HG03066 (cell line): ENCODE data around the gene MYO7A.

Experiments used
- ATAC-seq: cut with Tn5 transposase; IDR thresholded peaks from one replicate; pipeline ENCODE4 v1.9.1; 2021; ENCODE audit warnings: low read depth; ENCODE audit not compliant: unreplicated experiment

Gene MYO7A

GRCh38 chr11:77180346-77180745 lies 52.3 kb downstream of the MYO7A start:
- no peak for ATAC-seq

DNA sequence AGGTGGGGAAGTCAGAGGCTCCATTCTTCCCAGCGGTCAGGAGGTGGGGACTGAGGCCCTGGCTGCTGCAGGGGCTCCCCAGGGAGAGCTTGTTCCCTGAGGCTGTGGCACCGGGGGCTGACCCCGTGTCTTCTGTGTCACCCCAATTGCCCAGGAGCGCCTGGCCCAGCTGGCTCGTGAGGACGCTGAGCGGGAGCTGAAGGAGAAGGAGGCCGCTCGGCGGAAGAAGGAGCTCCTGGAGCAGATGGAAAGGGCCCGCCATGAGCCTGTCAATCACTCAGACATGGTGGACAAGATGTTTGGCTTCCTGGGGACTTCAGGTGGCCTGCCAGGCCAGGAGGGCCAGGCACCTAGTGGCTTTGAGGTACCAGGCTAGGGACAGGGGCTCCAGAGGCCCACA lies 53.2 kb downstream of the MYO7A start:
- no peak for ATAC-seq

- ATAC-seq: no peak
These were observed 53.9 kb downstream of the MYO7A start for GRCh38 chr11:77181799-77182541.

DNA sequence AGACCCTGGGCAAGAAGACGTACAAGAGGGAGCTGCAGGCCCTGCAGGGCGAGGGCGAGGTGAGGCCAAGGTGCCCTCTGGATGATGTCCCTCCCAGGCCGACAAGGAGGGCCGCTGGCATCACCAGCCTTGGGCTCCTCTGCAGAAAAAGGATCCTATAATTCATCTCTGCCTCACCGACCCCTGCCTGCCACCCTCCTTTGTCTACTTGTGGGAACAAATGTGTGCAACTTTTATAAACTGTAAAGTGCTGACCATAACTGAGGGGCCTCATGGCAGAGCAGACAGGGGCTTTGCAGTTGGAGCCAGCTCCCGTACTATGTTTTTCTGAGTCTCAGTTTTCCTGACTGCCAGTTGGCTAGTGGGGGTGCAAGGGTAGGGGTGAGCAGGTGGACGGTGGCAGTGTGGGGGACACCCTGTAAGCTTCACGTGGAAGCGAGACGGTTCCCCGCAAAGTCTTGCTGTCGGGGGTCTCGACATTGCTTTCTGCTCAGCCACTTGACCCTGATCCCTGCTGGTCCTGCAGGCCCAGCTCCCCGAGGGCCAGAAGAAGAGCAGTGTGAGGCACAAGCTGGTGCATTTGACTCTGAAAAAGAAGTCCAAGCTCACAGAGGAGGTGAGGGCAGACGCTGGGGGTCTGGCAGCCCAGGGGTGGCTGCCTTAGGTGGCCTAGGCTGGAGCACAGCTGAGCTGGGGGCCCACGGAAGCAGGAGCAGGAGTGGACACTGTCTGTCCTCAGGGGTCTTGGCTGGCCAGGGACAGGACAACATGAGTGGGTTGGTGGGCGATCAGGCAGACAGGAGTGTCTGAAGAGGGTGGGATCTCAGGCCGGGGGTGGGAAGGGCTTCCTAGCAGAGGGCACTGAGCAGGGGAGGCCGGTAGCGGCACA lies 54.7 kb downstream of the MYO7A start:
- no peak for ATAC-seq

DNA sequence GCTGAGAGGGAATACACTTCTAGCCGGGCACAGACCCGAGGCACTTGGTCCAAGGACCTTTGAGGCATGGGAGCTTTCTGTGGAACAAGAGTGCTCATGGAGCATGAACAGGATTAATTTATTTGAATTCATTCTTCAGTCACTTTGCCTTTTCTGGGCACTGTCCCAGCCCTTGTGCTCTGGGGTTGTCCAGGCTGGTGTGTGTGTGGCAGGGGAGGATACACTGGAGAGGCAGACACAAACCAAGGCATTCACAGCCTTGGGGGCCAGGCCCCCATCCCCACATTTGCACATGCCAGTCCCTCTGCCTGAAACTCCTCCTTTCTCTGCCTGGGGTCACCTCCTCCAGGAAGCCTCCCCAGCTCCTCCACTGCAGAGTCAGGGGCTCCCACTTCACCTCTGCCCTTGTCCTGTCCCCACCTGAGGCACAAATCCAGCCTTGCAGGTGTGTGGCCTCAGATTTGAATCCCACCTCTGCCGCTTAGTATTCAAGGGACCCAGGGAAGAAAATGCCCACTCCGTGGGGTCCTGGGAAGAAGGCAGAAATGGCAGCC lies 55.5 kb downstream of the MYO7A start:
- no peak for ATAC-seq

- no peak for ATAC-seq
These were observed 56.3 kb downstream of the MYO7A start for GRCh38 chr11:77184136-77184860.

DNA sequence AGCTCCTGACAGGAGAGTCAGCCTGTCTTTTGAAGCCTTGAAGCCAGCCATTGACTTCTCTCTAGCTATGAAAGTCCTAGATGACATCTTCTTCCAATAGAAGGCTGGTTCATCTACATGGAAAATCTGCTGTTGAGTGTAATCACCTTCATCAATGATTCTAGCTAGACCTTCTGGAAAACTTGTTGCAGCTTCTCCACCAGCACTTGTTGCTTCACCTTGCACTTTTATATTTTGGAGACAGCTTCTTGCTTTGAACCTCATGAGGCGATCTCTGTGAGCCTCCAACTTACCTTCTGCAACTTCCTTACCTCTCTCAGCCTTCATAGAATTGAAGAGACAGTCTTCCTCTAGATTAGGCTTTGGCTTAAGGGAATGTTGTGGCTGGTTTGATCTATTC lies 58.3 kb downstream of the MYO7A start:
- ATAC-seq: no peak

- no peak for ATAC-seq
These were observed 59.2 kb downstream of the MYO7A start for GRCh38 chr11:77187111-77187750.

- ATAC-seq: no peak
These were observed 60.0 kb downstream of the MYO7A start for GRCh38 chr11:77187776-77188632.

- no peak for ATAC-seq
These were observed 60.8 kb downstream of the MYO7A start for GRCh38 chr11:77188633-77189491.

- ATAC-seq: no peak
These were observed 61.7 kb downstream of the MYO7A start for GRCh38 chr11:77189588-77190210.

DNA sequence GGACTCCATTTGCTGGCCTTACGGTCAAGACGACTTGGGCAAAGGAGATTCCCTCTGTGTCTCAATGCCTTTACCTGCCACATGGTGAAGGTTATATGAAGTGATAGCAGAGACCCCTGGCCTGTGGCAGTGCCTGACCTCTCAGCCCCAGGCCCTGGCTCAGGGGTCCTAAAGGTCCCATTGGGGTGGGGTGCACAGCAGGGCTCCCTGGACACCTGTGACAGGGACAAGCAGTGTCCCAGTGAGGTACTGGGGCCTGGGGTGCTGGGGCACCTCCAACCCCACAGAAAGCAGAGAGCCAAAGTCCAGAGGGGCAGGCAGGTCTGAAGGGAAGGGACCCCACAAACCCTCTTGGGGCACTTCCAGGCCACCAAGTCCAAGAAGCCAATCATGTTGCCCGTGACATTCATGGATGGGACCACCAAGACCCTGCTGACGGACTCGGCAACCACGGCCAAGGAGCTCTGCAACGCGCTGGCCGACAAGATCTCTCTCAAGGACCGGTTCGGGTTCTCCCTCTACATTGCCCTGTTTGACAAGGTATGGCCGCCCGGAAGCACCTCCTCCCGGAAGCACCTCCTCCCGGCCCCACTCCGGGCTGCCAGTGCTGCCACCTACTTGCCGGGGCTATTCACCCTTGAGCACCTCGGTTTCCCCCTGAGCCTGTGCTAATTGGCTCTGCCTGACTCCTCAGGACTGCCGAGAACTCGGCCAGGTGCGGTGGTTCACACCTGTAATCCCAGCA lies 62.5 kb downstream of the MYO7A start:
- no peak for ATAC-seq

DNA sequence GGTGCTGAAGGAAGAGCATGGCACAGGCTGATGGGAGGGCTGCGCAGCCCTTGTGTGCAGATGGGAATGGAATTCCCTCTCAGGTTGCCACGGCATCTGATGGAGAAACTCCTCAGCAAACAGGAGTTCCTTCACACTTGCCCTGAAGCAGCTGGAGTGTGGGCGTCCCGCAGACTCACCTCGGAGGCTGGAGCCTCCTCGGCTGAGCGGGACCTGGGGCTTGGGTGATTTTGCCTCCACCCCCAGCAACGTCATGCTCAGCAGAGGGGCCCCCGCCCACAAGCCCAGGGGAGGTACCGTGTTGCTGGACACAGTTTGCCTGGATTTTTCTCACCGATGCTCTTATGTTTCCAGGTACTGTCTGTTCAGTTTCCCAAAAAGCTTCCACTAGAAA lies 63.4 kb downstream of the MYO7A start:
- no peak for ATAC-seq

DNA sequence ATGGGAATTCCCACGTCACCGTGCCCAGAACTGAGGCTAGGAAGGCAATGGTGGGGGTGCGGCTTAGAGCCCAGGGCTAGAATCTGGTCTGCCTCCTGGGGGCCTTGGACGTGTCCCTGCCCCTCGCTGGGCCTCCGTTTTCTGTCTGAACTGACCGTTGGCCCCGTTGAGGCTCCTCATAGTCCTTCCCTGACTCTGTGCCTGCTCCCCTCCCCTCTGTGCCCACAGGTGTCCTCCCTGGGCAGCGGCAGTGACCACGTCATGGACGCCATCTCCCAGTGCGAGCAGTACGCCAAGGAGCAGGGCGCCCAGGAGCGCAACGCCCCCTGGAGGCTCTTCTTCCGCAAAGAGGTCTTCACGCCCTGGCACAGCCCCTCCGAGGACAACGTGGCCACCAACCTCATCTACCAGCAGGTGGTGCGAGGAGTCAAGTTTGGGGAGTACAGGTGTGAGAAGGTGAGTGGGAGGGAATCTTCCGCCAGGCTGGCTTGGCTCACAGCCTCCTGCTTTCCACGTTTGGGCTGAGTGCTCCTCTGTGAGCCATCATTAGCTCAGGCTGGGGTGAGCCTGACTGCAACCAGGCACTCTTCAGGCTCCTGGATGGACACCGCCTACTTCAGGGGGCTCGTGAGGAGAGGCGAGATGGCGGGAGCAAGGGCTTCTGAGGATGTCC lies 63.9 kb downstream of the MYO7A start:
- no peak for ATAC-seq

DNA sequence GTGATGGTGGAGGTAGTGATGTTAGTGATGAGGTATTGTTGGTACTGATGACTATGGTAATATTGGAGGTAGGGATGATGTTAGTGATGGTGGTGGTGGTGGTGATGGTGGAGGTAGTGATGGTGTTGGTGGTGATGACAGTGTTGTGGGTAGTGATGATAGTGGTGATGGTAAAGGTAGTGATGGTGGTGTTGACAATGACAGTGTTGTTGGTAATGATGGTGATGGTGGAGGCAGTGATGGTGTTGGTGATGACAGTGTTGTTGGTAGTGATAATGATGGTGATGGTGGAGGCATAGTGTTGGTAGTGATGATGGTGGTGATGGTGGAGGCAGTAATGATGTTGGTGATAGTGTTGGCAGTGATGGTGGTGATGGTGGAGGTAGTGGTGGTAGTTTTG lies 65.1 kb downstream of the MYO7A start:
- no peak for ATAC-seq

DNA sequence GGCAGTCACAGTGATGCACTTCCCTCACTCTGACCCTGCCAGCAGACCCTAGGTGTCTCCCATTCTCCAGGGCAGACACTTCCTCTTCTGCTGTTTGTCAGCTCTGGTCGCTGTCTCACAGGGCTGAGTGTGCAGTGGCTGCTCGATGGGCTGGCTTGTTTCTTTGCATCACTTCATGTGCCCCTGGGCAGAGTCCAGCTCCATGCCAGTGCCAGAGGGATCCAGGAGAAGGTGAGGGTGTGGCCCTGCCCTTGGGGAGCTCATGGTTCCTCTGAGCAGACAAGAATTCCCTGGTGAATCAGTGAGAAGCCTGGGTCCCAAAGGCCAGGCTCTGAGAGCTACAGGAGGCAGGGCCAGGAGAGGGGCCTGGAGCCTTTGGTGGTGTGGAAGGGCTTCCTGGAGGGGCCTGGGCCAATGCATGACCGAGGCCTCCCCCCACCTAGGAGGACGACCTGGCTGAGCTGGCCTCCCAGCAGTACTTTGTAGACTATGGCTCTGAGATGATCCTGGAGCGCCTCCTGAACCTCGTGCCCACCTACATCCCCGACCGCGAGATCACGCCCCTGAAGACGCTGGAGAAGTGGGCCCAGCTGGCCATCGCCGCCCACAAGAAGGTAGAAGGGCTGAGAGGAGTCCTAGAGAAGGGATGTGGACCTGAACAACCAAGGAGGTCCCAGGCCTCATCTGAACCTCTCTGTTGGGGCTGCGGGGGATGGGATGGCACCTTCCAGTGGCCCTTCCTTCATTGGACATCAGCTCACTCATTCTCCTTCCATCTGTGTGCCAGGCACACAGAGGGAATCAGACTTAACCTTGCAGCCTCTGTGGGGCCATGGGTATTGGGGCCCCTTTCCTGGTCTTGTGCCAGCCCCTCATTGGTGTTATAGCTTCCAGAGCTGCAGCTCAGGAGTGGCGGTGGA lies 66.1 kb downstream of the MYO7A start:
- no peak for ATAC-seq
